H9 (cell line): ENCODE measurements around the gene EPHA1. TPM values are rescaled to one million over a fixed set of nuclear protein-coding genes. Genes with fewer than 3 reads are reported as not detected.

Experiments
- DNase-seq: peaks from one replicate; pipeline ENCODE4 v3.0.0-alpha.2; 2017
- H2AFZ ChIP-seq: one replicate; pipeline ENCODE4 v1.6.1; 2013; ENCODE audit warnings: mild to moderate bottlenecking, low read length, control low read depth, moderate library complexity
- H2AK5ac ChIP-seq: 2 replicates; pipeline ENCODE4 v1.6.1; 2013; ENCODE audit warnings: low read length, control low read depth, mixed read lengths; ENCODE audit not compliant: insufficient read length
- H2BK120ac ChIP-seq: one replicate; pipeline ENCODE4 v1.6.1; 2013; ENCODE audit warnings: low read depth, mild to moderate bottlenecking, low read length, control low read depth, inconsistent platforms; ENCODE audit not compliant: poor library complexity, severe bottlenecking
- H2BK12ac ChIP-seq: 2 replicates; pipeline ENCODE4 v1.6.1; 2013; ENCODE audit warnings: low read length, control low read depth, mixed read lengths, low read depth; ENCODE audit not compliant: insufficient read length
- H2BK15ac ChIP-seq: 2 replicates; pipeline ENCODE4 v1.6.1; 2013; ENCODE audit warnings: low read depth, low read length, control low read depth
- H2BK20ac ChIP-seq: one replicate; pipeline ENCODE4 v1.6.1; 2013; ENCODE audit warnings: low read depth, mild to moderate bottlenecking, low read length, control low read depth, inconsistent platforms; ENCODE audit not compliant: poor library complexity, severe bottlenecking
- H2BK5ac ChIP-seq: 2 replicates; pipeline ENCODE4 v1.6.1; 2013; ENCODE audit warnings: low read length, control low read depth, mixed read lengths; ENCODE audit not compliant: insufficient read length
- H3K14ac ChIP-seq: 2 replicates; pipeline ENCODE4 v1.6.1; 2013; ENCODE audit warnings: low read length, control low read depth; ENCODE audit not compliant: insufficient read depth
- H3K18ac ChIP-seq: 2 replicates; pipeline ENCODE4 v1.6.1; 2013; ENCODE audit warnings: low read depth, mild to moderate bottlenecking, mixed read lengths, low read length, control low read depth; ENCODE audit not compliant: insufficient read length
- H3K23ac ChIP-seq: 2 replicates; pipeline ENCODE4 v1.6.1; 2013; ENCODE audit warnings: low read length, control low read depth, mixed read lengths, low read depth; ENCODE audit not compliant: insufficient read length
- H3K23me2 ChIP-seq: 2 replicates; pipeline ENCODE4 v1.6.1; 2013; ENCODE audit warnings: low read depth, mild to moderate bottlenecking, mixed read lengths, low read length, control low read depth; ENCODE audit not compliant: insufficient read length, poor library complexity, severe bottlenecking
- H3K27ac ChIP-seq: 2 replicates; pipeline ENCODE4 v1.5.1; 2013; ENCODE audit warnings: low read length, control low read depth, mixed read lengths, low read depth; ENCODE audit not compliant: insufficient read length
- H3K27me3 ChIP-seq: 2 replicates; pipeline ENCODE4 v1.6.1; 2013; ENCODE audit warnings: low read length, control low read depth, inconsistent platforms; ENCODE audit not compliant: insufficient read depth
- H3K4ac ChIP-seq: 2 replicates; pipeline ENCODE4 v1.6.1; 2013; ENCODE audit warnings: low read depth, mild to moderate bottlenecking, control low read depth, inconsistent platforms, low read length, moderate library complexity
- H3K4me1 ChIP-seq: 2 replicates; pipeline ENCODE4 v1.6.1; 2013; ENCODE audit warnings: low read length, control low read depth, inconsistent platforms; ENCODE audit not compliant: insufficient read depth
- H3K4me2 ChIP-seq: 2 replicates; pipeline ENCODE4 v1.6.1; 2013; ENCODE audit warnings: low read length, control low read depth, mixed read lengths; ENCODE audit not compliant: insufficient read length, insufficient read depth
- H3K56ac ChIP-seq: 2 replicates; pipeline ENCODE4 v1.6.1; 2013; ENCODE audit warnings: low read depth, mild to moderate bottlenecking, mixed read lengths, low read length, control low read depth; ENCODE audit not compliant: insufficient read length
- H3K79me1 ChIP-seq: 2 replicates; pipeline ENCODE4 v1.6.1; 2013; ENCODE audit warnings: low read depth, mild to moderate bottlenecking, moderate library complexity, low read length, control low read depth, inconsistent platforms; ENCODE audit not compliant: insufficient read depth, poor library complexity, severe bottlenecking
- H3K79me2 ChIP-seq: 2 replicates; pipeline ENCODE4 v1.6.1; 2013; ENCODE audit warnings: low read length, control low read depth, inconsistent platforms; ENCODE audit not compliant: insufficient read depth
- H3K9ac ChIP-seq: 2 replicates; pipeline ENCODE4 v1.6.1; 2013; ENCODE audit warnings: low read length, control low read depth, mixed read lengths; ENCODE audit not compliant: insufficient read length; ENCODE audit errors: extremely low read depth
- H3K9me3 ChIP-seq: one replicate; pipeline ENCODE4 v1.6.1; 2013; ENCODE audit warnings: low read depth, low read length, inconsistent platforms; ENCODE audit not compliant: control insufficient read depth
- H3T11ph ChIP-seq: one replicate; pipeline ENCODE4 v1.6.1; 2013; ENCODE audit warnings: mild to moderate bottlenecking, low read length, control low read depth, inconsistent platforms
- H4K20me1 ChIP-seq: one replicate; pipeline ENCODE4 v1.6.1; 2013; ENCODE audit not compliant: control insufficient read depth, insufficient read length, insufficient read depth
- H4K5ac ChIP-seq: 2 replicates; pipeline ENCODE4 v1.6.1; 2013; ENCODE audit warnings: low read depth, mild to moderate bottlenecking, mixed read lengths, low read length, control low read depth; ENCODE audit not compliant: insufficient read length
- H4K8ac ChIP-seq: replicated peaks from 2 replicates; pipeline ENCODE4 v1.6.1; 2013; ENCODE audit warnings: low read length, control low read depth, mixed read lengths, low read depth; ENCODE audit not compliant: insufficient read length
- H4K91ac ChIP-seq: 2 replicates; pipeline ENCODE4 v1.6.1; 2013; ENCODE audit warnings: low read depth, mild to moderate bottlenecking, moderate library complexity, mixed read lengths, low read length, control low read depth; ENCODE audit not compliant: insufficient read length
- H3K27ac Mint-ChIP-seq, 3 experiments: 2 replicates in 2 of 3; 3 replicates in 1 of 3; pipeline ENCODE4 v1.8.0; 2020 to 2021; ENCODE audit warnings: mixed read lengths in 3 of 3, mild to moderate bottlenecking in 1 of 3, moderate library complexity in 1 of 3
- H3K27me3 Mint-ChIP-seq: 2 replicates; pipeline ENCODE4 v1.8.0; 2021; ENCODE audit warnings: low read depth, mild to moderate bottlenecking, moderate library complexity, mixed read lengths
- H3K36me3 Mint-ChIP-seq, 3 experiments: 2 replicates in 2 of 3; 3 replicates in 1 of 3; pipeline ENCODE4 v1.8.0; 2020 to 2021; ENCODE audit warnings: low read depth in 3 of 3, mixed read lengths in 3 of 3; ENCODE audit not compliant: insufficient read depth in 1 of 3
- H3K4me1 Mint-ChIP-seq, 2 experiments: 2 replicates each; pipeline ENCODE4 v1.8.0; 2020; ENCODE audit warnings: mixed read lengths in 2 of 2
- H3K4me3 Mint-ChIP-seq, 2 experiments: 2 replicates in 1 of 2; 3 replicates in 1 of 2; pipeline ENCODE4 v1.8.0; 2020 to 2021; ENCODE audit warnings: mild to moderate bottlenecking in 2 of 2, mixed read lengths in 2 of 2, moderate library complexity in 1 of 2
- H3K9me3 Mint-ChIP-seq, 2 experiments: 2 replicates in 1 of 2; 3 replicates in 1 of 2; pipeline ENCODE4 v1.8.0; 2020; ENCODE audit warnings: mild to moderate bottlenecking in 2 of 2, mixed read lengths in 2 of 2, moderate library complexity in 1 of 2
- WGBS: extraction: QIAGEN DNeasy Blood & Tissue Kit; methylation state at CpG from one replicate; pipeline ENCODE4 v1.1.7; 2013; ENCODE audit warnings: missing lambda C conversion rate, low lambda C conversion rate, mixed read lengths; ENCODE audit not compliant: insufficient read length; ENCODE audit errors: extremely low coverage; 5-methylcytosine and 5-hydroxymethylcytosine counted together
- total RNA-seq: library from RNA; stranded (reverse); gene quantifications from 2 replicates; pipeline ENCODE4 v1.2.1, GENCODE V29; 2021
- TF ChIP-seq, protein P1 (sequence below): fragments of 200-600 bp; sonication (generic); conservative IDR thresholded peaks from 3 replicates; pipeline ENCODE4 v1.8.0; 2021; ENCODE audit warnings: antibody characterized with exemption, mild to moderate bottlenecking

EPHA1 gene
- total RNA-seq, 1 experiment from 2014 or later, result 109 TPM

DNA sequence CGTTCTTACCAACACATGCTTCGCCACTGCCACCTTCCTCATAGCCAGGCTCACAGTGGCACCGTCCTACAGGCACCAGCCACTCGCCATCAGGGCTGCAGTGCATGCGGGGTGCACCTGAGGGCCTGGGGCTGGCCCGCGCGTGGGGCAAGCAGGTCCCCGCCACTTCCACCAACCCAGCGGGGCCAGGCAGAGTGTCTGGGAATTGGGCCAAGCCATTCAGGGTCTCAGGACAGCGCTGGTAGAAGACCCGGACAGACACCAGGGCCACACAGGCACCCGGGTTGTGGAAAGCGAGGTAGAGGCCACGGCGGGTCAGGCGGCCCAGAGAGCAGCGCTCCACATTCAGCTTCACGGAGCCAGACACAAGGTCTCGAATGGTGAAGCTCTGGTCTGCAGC is 9.0 kb downstream of the EPHA1 start:
- no peaks in the 10 kb centered on the region for H4K20me1 ChIP-seq
- H2BK5ac ChIP-seq, result no peak overlapping the region
- H3K23me2 ChIP-seq, result no peaks in the 10 kb centered on the region
- no peaks in the 10 kb centered on the region for H3K79me1 ChIP-seq
- H3K27ac ChIP-seq, result no peak overlapping the region
- H3K56ac ChIP-seq, result no peak overlapping the region
- no peak overlapping the region for H2AFZ ChIP-seq
- H3K14ac ChIP-seq, result no peak overlapping the region
- no peak overlapping the region for H2AK5ac ChIP-seq
- H3K79me2 ChIP-seq, result 0 out of 2 replicates have a peak, but pooled peaks cover 3% of the 10 kb centered on the region
- H4K91ac ChIP-seq, result no peak overlapping the region
- no peaks in the 10 kb centered on the region for H3K27me3 ChIP-seq
- no peak for DNase-seq
- H3K9me3 ChIP-seq, result no peaks in the 10 kb centered on the region
- WGBS, result no CpG with 5 or more reads among the region's 20 CpGs
- H2BK12ac ChIP-seq, result no peak overlapping the region
- no peak overlapping the region for H3T11ph ChIP-seq
- H2BK120ac ChIP-seq, result no peak overlapping the region
- no peak overlapping the region for H3K4ac ChIP-seq
- no peak overlapping the region for H3K18ac ChIP-seq
- H4K5ac ChIP-seq, result no peak overlapping the region
- H3K23ac ChIP-seq, result no peak overlapping the region
- Mint-ChIP-seq H3K4me1 (peaks cover 3 to 9% of the 10 kb centered on the region in 2 experiments; a peak in 3 of 4 replicates), H3K4me3 (no peak overlapping the region), H3K27ac (no peak overlapping the region), H3K36me3 (peaks cover 65 to 90% (median 87%) of the 10 kb centered on the region in 3 experiments; a peak in 6 of 7 replicates), H3K27me3 (peaks cover 2% of the 10 kb centered on the region; the same call in 1 of the 2 replicates), H3K9me3 (no peaks in the 10 kb centered on the region)
- no peak overlapping the region for H4K8ac ChIP-seq
- no peaks in the 10 kb centered on the region for H3K4me1 ChIP-seq
- TF ChIP-seq, protein P1, sequence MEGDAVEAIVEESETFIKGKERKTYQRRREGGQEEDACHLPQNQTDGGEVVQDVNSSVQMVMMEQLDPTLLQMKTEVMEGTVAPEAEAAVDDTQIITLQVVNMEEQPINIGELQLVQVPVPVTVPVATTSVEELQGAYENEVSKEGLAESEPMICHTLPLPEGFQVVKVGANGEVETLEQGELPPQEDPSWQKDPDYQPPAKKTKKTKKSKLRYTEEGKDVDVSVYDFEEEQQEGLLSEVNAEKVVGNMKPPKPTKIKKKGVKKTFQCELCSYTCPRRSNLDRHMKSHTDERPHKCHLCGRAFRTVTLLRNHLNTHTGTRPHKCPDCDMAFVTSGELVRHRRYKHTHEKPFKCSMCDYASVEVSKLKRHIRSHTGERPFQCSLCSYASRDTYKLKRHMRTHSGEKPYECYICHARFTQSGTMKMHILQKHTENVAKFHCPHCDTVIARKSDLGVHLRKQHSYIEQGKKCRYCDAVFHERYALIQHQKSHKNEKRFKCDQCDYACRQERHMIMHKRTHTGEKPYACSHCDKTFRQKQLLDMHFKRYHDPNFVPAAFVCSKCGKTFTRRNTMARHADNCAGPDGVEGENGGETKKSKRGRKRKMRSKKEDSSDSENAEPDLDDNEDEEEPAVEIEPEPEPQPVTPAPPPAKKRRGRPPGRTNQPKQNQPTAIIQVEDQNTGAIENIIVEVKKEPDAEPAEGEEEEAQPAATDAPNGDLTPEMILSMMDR, result no peak
- no peak overlapping the region for H2BK15ac ChIP-seq
- no peak overlapping the region for H2BK20ac ChIP-seq
- no peak overlapping the region for H3K4me2 ChIP-seq
- no peak overlapping the region for H3K9ac ChIP-seq
